PC-9 (cell line): ENCODE results near the gene SMCO3.

ENCODE experiments used
- EZH2 ChIP-seq: fragments of 200-600 bp; sonication (generic); IDR thresholded peaks from 2 replicates; pipeline ENCODE4 v1.8.0; 2017; ENCODE audit warnings: antibody characterized with exemption, low read depth
- TF ChIP-seq, protein P1 (sequence below): fragments of 200-600 bp; sonication (generic); conservative IDR thresholded peaks from 2 replicates; pipeline ENCODE4 v1.6.1; 2017; ENCODE audit warnings: mixed run types, antibody characterized with exemption, mild to moderate bottlenecking, moderate library complexity

DNA sequence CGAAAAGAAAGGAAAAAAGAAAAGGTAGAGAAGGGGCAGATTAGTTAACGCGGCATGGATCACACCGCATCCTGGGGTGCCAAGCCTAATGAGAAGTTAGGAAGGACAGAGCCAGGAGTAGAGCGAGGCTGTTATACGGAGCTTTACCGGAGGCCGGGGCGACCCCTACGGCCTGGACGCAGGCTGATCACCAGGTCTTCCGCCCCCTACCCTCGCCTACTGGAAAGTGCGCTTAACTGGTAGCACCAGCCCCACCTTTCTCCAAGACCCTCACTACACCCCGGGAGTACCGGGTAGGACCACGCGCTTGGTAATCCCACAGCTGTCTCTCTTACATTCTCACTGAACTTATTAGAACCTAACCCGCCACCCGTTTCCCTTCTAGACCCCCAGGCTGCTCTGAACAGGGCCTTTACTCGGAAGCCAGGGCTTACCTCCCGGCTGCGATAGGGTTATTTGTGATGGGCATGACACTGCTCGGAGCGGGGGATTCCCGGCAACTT, 44.5 kb downstream of the SMCO3 start:
- TF ChIP-seq, protein P1, sequence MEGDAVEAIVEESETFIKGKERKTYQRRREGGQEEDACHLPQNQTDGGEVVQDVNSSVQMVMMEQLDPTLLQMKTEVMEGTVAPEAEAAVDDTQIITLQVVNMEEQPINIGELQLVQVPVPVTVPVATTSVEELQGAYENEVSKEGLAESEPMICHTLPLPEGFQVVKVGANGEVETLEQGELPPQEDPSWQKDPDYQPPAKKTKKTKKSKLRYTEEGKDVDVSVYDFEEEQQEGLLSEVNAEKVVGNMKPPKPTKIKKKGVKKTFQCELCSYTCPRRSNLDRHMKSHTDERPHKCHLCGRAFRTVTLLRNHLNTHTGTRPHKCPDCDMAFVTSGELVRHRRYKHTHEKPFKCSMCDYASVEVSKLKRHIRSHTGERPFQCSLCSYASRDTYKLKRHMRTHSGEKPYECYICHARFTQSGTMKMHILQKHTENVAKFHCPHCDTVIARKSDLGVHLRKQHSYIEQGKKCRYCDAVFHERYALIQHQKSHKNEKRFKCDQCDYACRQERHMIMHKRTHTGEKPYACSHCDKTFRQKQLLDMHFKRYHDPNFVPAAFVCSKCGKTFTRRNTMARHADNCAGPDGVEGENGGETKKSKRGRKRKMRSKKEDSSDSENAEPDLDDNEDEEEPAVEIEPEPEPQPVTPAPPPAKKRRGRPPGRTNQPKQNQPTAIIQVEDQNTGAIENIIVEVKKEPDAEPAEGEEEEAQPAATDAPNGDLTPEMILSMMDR = no peak
- TF ChIP-seq EZH2 = no peak
